Activated T-cell treated with anti-CD3 and anti-CD28 coated beads, Interleukin-2, amount 50 U/mL, for 1 hour (primary cell): ENCODE measurements around the gene CHRM5.
"Not testable (repeated sequence)": the region's sequence is repeated elsewhere in the genome, so short reads cannot be mapped to it uniquely, and the experiment has no call there.

Source experiments
- DNase-seq: peaks from one replicate; pipeline ENCODE4 v3.0.0-alpha.2; 2020

CHRM5 gene

GRCh38 chr15:34043391-34043790 lies 75.1 kb downstream of the CHRM5 start:
- no peak for DNase-seq

GRCh38 chr15:34043813-34044212 lies 75.5 kb downstream of the CHRM5 start:
- DNase-seq = no peak

- no peak for DNase-seq
Observed at GRCh38 chr15:34046471-34047145, 78.3 kb downstream of the CHRM5 start.

- no peak for DNase-seq
Observed at GRCh38 chr15:34047893-34048775, 79.8 kb downstream of the CHRM5 start.

GRCh38 chr15:34049112-34049511 lies 80.8 kb downstream of the CHRM5 start:
- DNase-seq = no peak

- DNase-seq = not testable (repeated sequence)
Observed at GRCh38 chr15:34050385-34050784, 82.1 kb downstream of the CHRM5 start.

- no peak for DNase-seq
Observed at GRCh38 chr15:34054081-34054707, 85.9 kb downstream of the CHRM5 start.

GRCh38 chr15:34055868-34056595 lies 87.7 kb downstream of the CHRM5 start:
- no peak for DNase-seq

- DNase-seq = no peak
Observed at GRCh38 chr15:34056911-34057310, 88.6 kb downstream of the CHRM5 start.

GRCh38 chr15:34059476-34059875 lies 91.2 kb downstream of the CHRM5 start:
- no peak for DNase-seq

- DNase-seq = no peak
Observed at GRCh38 chr15:34059946-34060345, 91.6 kb downstream of the CHRM5 start.

GRCh38 chr15:34064438-34064837 lies 96.1 kb downstream of the CHRM5 start:
- DNase-seq = no peak

GRCh38 chr15:34065261-34065660 lies 97.0 kb downstream of the CHRM5 start:
- DNase-seq = no peak

GRCh38 chr15:34065941-34066340 lies 97.6 kb downstream of the CHRM5 start:
- no peak for DNase-seq

GRCh38 chr15:34070003-34070402 lies 101.7 kb downstream of the CHRM5 start:
- no peak for DNase-seq

GRCh38 chr15:34076785-34077184 lies 108.5 kb downstream of the CHRM5 start:
- DNase-seq = no peak

GRCh38 chr15:34078900-34079299 lies 110.6 kb downstream of the CHRM5 start:
- no peak for DNase-seq

- no peak for DNase-seq
Observed at GRCh38 chr15:34079904-34080303, 111.6 kb downstream of the CHRM5 start.

- DNase-seq = no peak
Observed at GRCh38 chr15:34084086-34084485, 115.8 kb downstream of the CHRM5 start.

- no peak for DNase-seq
Observed at GRCh38 chr15:34085746-34086145, 117.4 kb downstream of the CHRM5 start.

- no peak for DNase-seq
Observed at GRCh38 chr15:34099914-34100313, 131.6 kb downstream of the CHRM5 start.

GRCh38 chr15:34101366-34102174 lies 133.3 kb downstream of the CHRM5 start, which contains the start of the genes EMC7 and PGBD4:
Gene EMC7, minus strand, starts transcription at chr15:34101862. Its CDS starts 23 bp downstream, at chr15:34101839.
Gene PGBD4, plus strand, starts transcription at chr15:34102083. Its CDS starts 449 bp downstream, at chr15:34102532.
- DNase-seq = peak; percentile 99
